GM21825 (cell line): Measurements from ENCODE around the gene MRE11.
"Not testable (repeated sequence)": the region's sequence is repeated elsewhere in the genome, so short reads cannot be mapped to it uniquely, and the experiment has no call there.

Source experiments
- ATAC-seq: cut with Tn5 transposase; IDR thresholded peaks from one replicate; pipeline ENCODE4 v1.9.1; 2021; ENCODE audit warnings: mild to moderate bottlenecking, moderate library complexity; ENCODE audit not compliant: unreplicated experiment

MRE11 gene

DNA sequence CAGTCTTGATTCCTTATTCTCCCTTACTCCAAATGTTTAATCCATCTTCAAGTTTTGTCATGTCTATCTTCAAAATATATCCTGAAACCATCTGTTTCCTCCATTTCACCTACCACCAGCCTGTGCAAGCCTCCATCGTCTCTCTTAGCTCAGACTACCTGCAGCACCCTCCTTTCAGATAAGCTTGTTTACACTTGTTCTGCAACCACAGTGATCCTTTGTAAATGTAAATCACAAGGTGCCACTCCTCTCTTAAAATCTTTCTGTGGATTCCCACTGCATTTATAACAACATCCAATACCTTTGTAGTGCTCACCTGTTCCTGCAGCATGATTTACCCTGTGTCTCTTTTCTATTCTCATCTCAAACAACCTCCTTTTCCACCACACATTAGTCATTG is 60.6 kb downstream of the MRE11 start:
- ATAC-seq: no peak

DNA sequence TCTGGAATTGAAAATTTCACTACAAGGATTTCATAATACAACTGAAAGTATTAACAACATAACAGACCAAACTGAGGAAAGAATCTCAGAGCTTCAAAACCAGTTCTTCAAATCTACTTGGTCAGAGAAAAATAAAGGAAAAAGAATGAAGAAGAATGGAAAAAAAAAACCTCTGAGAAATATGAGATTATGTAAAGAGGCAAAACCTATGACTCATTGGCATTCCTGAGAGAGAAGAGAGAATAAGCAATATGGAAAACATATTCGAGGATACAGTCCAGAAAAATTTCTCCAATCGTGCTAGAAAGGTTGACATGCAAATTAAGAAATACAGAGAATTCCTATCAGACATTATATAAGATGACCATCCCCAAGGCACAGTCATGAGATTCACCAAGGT is 69.0 kb downstream of the MRE11 start:
- ATAC-seq: no peak

DNA sequence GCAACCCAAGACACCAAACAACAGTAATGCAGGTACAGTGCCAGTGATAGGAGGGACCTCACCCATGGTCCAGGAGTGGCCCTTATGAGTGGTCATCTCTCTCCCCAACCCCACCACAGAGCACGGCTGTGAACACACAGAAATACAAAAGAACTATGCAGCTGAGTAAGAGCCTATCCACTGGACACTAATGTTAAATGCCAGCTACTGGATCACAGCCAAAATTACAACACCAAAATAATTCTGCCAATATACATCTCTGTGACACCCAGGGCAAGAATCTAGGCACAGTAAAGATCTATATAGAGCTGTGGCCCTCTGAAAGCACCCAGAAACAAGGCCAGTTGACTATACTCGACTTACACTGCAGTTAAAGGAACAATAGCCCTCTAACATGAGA is 69.6 kb downstream of the MRE11 start:
- ATAC-seq: no peak

DNA sequence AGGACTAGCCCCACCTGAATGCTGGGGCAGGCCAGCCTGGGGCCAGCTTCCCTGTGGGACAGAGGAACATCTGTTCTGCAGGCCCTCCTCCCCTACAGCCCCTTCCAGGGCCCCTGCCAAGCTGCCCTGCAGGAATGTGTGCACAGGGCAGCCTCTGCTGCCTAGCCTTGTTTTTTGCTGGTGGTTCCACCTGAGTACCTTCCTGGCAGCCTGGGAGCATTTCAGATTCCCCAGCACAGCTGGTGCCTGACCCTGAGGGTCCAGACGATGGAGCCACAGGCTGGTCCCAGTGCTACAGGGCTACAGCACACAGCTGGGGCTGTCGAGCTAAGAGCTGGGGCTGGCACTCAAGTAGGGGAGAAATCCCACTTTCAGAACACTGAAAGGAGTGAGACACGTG is 70.1 kb downstream of the MRE11 start:
- no peak for ATAC-seq

DNA sequence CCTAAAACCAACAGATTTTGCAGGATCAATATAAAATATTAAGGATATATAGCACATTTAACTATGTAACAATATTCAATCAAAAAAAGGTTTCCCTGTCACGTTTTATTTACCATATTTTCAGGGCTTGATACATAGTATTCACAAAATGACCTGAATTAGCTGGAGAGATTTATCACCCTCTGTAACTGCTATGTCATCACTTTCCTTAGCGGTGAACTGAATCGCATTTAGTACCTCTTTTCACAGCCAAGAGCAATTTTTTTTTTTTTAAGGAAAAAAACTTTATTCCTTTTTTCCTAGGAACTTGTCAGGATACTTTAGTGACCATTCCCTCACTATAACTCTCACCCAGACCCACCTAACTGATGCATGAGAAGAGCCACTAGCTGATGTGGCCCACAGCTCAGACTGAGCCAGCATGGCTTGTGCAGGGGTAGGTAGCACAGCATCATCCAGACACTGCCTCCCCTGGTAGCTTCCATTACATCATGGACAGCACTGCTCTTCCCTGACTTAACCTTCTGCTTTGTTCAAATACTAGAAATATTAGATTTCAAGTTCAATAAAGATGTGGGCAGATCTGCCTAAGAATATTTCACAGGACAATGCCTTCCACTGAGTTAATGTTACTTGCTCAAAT is 75.4 kb downstream of the MRE11 start:
- no peak for ATAC-seq

DNA sequence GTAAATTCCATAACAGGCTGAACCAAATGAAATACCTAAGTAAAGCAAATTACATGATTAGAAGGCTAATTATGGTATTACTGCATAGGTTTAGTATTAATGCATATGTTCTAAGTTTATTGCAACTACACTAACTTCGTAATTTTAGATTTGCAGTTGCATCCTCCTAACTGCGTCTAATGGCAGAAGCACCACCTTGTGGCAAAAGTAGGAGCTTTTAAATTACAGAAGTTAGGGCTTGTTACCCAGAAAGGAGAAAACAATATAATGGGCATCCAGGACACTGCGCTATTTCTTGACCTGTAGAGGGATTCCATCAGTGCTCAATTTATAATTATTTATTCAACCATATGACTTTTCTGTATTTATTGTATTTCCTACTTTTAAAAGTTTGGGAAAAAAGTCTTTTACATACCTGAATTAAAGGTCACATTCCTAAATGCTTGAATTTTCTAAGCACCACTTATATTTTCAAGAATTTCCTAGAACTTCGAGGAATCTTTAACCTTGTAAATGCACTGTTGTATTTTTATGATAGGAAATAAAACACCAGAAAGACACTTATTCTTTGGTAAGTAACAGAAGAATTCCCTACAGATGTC is 76.2 kb downstream of the MRE11 start:
- no peak for ATAC-seq

DNA sequence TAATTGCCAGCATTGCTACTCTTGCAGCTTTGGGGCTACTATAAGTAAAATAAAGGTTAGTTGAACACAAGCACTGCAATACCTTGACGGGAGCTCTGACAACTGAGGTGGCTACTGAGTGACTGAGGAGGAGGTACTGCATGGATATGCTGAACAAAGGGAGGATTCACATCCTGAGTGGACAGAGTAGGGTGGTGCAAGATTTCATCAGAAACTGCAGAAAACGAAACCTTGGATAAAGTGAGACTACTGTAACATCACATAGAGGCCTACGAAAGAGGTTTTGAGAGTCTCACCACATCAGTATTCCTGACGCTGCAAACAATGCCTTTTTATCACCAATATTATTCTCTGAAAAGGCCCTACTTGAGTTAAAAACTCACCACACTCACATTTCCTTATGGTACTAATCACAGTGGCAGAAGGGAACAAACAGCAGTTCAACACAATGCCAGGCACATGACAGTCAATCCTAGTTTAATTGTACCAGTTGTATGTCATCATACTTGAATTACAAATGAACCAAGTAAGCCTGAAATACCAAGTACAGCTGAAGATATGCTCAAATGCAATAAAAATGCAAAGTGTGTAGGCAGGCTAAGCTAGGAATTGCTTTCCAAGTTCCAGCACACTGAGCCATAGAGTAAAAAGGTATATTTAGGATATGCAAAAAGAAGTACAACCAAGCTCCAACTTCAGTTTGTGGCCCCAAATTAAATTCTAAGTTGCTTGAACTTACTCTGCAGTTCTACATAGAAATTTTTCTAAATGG is 88.4 kb downstream of the MRE11 start:
- no peak for ATAC-seq

DNA sequence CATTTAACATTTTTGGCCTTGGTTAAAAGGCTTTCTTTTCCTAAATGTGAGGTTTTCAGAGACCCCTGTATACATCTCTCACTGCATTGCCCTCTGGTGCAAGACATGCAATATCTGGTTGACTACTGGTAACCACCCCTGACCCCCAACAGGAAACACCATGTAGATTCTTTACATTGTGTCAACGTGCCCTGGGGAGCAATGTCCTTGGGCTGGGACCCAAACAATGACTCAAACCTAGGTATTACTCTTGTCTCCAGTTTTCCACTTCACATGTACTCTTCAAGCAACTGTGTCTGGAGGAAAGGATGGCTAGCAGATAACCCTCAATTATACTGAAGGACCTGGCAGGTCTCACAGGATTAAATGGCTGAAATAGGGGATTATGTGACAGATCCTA is 91.3 kb downstream of the MRE11 start:
- no peak for ATAC-seq

DNA sequence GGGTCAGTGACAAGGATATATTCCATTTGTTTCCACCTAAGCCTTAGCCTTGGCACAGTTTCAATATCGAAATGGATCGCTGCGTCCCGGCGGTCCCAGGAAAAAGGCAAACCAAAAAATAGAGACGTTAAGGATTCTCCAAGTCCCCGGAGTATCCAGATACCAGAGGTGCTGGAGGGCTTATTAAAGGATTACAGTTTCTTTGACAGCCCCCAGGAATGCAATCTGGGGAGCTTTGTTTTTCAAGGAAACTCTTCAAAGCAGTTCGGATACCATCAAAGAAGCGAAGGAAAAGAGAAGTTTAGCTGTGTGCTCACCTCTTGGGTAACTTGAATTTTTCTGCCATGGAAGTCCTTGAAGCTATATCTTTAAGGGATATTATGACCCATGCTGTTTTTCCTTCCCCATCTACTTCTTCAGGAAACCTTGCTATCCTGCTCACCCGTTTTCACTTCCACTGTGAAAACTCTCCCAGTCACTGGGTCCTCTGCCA is 91.8 kb downstream of the MRE11 start:
- ATAC-seq: no peak

DNA sequence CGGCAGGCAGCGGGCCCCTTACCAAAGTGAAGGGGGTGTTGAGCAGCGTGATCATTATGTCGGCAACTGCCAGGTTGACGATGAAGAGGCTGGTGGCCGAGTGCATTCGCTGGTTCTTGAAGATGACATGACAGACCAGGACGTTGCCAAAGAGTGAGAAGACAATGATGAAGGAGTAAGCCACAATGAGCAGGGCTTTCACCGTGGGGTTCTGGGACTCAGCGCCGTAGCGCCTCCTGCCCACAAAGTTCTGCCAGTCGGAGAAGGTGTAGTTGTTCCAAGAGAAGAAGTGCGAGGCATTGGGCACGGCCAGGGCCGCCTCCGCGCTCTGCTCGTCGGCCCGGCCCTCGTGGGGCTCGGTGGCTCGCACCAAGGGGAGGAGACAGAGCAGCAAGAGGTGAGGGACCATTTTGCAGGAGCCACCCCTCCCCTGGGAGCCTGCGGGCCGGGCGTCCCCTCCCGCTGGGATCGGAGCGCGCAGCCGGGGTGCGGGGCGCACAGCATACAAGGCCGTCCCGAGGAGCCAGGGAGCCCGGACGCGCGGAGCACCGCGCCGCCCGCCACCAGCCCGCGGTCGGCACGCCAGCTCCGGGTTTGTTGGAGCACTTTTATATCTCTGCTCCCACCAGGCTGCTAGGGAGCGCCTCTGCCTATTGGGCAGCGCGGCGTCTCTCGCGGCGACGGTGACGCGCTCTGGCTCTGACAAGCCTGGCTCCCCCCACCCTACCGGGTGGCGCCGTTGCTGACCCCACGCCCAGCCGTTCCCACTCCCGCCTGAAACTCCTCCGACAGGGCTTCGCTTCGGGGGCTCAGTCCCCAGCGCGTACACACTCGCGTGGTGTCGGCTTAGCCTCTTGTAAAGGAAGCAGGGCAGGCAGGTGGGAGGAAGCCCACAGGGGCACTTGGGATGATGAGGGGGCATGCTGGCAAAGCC is 92.5 kb downstream of the MRE11 start, which contains the start of gene GPR83:
Gene GPR83, minus strand, starts transcription at position 581 of the 934 bp plus-strand sequence. Its CDS starts 172 bp downstream, at position 409.
- ATAC-seq: no peak

DNA sequence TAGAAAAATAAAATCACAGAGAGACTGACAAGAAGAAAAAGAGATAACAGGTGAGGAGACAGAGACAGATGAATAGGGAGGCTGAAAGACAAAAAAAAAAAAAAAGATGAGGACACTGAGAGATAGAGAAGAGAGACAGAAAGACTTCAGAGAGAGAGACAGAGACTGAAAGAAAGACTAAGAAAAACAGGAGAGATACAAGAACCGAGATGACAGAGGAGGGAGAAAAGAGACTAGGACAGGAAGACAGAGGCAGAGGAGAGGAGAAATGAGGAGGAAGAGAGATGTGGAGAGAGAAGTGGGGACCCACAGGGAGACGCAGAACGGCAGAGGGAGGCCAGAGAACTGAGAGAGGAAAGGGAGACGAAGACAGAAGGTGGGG is 93.2 kb downstream of the MRE11 start:
- no peak for ATAC-seq

DNA sequence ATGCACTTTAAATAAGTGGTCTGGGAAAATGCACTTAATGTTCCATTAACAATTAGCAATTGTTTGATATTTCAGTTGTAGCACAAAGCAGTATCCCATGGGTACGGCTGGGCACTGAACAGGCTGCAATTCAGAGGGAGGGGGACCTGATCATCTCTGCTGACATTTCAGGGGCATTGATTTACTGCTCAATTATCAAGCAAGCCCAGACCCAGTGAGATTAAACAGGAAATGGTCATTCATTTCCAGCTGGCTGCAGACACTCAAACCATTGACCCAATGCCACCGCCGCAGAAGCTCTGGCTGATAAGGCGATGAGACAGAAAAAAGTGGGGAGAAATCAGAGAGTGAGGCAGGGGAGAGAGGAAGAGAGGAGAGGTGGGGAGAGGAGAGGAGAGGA is 93.6 kb downstream of the MRE11 start:
- ATAC-seq: no peak

DNA sequence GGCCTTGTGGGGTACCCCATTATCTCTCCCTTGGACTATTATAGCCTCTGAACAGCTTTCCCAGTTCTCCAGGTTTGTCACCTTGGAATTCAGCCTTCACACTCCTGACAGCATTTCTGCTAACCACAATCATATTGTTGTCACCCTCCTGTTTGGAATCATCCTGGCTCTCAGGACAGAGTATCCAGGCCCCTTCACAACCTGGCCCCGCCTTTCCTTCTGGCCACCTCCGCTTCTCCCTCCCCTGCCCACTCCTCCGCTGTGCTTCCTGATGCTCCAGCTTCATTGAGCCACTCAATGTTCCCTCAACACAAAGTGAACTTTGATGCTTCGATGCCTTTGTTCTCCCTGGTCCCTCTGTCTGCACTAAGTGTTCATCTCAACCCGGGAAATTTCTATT is 95.5 kb downstream of the MRE11 start:
- no peak for ATAC-seq

DNA sequence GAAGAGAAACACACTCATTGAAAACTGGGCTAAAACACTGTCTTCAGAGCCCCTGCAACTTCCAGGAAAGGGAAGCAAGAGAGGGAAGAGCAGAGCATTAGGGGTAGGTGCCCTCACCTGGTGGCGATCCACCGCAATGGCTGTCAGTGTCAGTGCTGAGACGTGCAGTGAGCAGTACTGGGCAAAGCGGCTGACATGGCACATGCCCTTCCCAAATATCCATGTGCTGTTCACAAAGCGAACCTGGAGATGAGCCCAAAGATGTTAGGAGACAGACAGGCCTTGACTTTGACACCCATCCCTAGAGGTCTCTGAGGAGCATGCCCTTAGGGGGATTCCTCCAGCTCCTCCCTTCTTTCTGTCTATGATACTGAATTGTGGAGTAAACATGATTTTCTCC is 97.4 kb downstream of the MRE11 start:
- no peak for ATAC-seq

DNA sequence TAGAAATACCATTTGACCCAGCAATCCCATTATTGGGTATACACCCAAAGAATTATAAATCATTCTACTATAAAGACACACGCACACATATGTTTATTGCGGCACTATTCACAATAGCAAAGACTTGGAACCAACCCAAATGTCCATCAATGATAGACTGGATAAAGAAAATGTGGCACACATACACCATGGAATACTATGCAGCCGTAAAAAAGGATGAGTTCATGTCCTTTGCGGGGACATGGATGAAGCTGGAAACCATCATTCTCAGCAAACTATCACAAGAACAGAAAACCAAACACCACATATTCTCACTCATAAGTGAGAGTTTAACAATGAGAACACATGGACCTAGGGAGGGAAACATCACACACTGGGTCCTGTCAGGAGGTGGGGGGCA is 101.7 kb downstream of the MRE11 start:
- ATAC-seq: not testable (repeated sequence)

DNA sequence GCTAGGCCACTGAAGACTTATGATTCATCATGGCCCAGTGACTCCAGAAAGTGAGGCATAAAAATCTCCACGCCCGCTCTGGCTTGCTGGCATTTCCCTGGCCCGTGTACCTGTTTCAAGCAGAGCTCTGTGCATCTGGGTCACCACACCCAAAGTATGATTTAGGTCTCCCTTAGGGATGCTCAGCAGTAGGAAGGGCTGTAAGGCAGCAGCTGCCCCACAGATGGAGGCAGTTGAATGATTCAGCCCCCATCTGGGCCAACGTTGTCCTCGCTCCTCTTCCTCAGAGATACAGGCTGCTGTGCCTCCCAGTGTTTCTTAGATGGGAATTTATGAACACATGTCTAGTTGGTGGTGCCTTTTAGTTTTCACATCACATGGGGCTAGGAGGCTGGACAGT is 114.0 kb downstream of the MRE11 start:
- ATAC-seq: no peak

DNA sequence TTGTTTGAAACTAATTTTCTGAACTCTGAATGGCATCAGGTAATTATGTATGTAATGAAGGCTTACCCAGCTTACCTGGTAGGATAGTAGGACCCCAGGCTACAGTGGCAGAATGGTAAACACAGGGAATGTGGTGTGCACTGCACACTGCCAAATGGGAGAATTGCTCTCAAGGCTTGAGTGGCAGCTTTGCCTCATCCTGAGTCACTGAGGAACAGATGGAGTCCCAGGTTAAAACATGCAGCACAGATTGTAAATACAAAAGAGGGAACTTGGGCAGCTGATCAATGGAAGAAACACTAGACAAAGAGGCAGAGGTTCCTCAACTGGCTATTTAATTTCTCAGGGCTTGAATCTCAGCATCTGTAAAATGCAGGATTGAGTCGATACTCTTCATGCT is 116.8 kb downstream of the MRE11 start:
- no peak for ATAC-seq

DNA sequence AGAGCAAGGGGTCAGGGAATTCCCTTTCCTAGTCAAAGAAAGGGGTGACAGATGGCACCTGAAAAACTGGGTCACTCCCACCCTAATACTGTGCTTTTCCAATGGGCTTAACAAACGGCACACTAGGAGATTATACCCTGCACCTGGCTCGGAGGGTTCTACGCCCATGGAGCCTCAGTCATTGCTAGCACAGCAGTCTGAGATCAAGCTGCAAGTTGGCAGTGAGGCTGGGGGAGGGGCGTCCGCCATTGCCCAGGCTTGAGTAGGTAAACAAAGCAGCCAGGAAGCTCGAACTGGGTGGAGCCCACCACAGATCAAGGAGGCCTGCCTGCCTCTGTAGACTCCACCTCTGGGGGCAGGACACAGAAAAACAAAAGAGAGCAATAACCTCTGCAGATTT is 123.1 kb downstream of the MRE11 start:
- ATAC-seq: not testable (repeated sequence)
